Omental fat pad (tissue), 4 donors: ENCODE measurements around the gene CREBZF. TPM values are rescaled to one million over a fixed set of nuclear protein-coding genes. Genes with fewer than 3 reads are reported as not detected.
"Not testable (repeated sequence)": the region's sequence is repeated elsewhere in the genome, so short reads cannot be mapped to it uniquely, and the experiment has no call there.

ENCODE experiments used
- ATAC-seq: fragments of 150-250 bp; one replicate; pipeline ENCODE4 v1.9.1; 2016; ENCODE audit warnings: mild to moderate bottlenecking, moderate library complexity; ENCODE audit not compliant: low FRiP score
- DNase-seq: peaks from one replicate; pipeline ENCODE4 v3.0.0-alpha.2; 2019; ENCODE audit warnings: low spot score
- CTCF ChIP-seq, 3 donors: fragments of 450-650 bp; IDR thresholded peaks; one replicate each; pipeline ENCODE4 v1.5.1; 2016 to 2017; ENCODE audit warnings: antibody characterized with exemption in 3 of 3, mild to moderate bottlenecking in 3 of 3, moderate library complexity in 2 of 3
- total RNA-seq, 4 donors: library from RNA; depleted of rRNA; stranded (reverse); fragments of >200 nt; gene quantifications; one replicate each; pipeline ENCODE4 v1.1.0, GENCODE V29; 2016

CREBZF gene
- total RNA-seq, 4 donors from 2014 or later = 39.0 to 81.0 (median 48.0) TPM

- DNase-seq (no peak), ATAC-seq (no peak)
- TF ChIP-seq CTCF (IDR thresholded peaks at IDR 0.05) = no peak
Observed at GRCh38 chr11:85620256-85620655, 44.7 kb downstream of the CREBZF start.

- ATAC-seq (no peak), DNase-seq (no peak)
- TF ChIP-seq CTCF (IDR thresholded peaks at IDR 0.05) = no peak
Observed at GRCh38 chr11:85619499-85619898, 45.4 kb downstream of the CREBZF start.

- DNase-seq, ATAC-seq: not testable (repeated sequence)
Observed at GRCh38 chr11:85611643-85612042, 53.3 kb downstream of the CREBZF start.

Other genes starting within 250 kb of the CREBZF start
- gene DLG2, start 37.8 kb downstream of the CREBZF start, total RNA-seq = 10 to 100 TPM in 2 of 4 donors, 1 to 10 TPM in 2; 4.8 to 13.2 (median 8.1) TPM
- 10 to 100 TPM; 37.3 to 70.1 (median 54.7) TPM for gene TMEM126B, start 36.5 kb downstream of the CREBZF start, total RNA-seq
- 10 to 100 TPM; 14.3 to 40.6 (median 29.1) TPM for gene TMEM126A, start 17.2 kb downstream of the CREBZF start, total RNA-seq
- gene CCDC89, start 21.1 kb upstream of the CREBZF start, total RNA-seq = 1 to 10 TPM in 3 of 4 donors, under 1 TPM in 1; 0.60 to 1.7 (median 1.4) TPM
- gene SYTL2, start 146.0 kb upstream of the CREBZF start, total RNA-seq = 10 to 100 TPM; 14.3 to 33.9 (median 17.8) TPM
- 1 to 10 TPM in 1 of 4 donors, not detected in 3; 3.2 TPM for gene CCDC83, start 190.3 kb upstream of the CREBZF start, total RNA-seq